SIG-M5 (cell line): ENCODE measurements around the gene POLDIP2.

Experiments
- DNase-seq: peaks from one replicate; lab custom pipeline; 2025; lab: John Stamatoyannopoulos, UW

The POLDIP2 gene

GRCh38 chr17:28317099-28317965 is 40.0 kb downstream of the POLDIP2 start:
- no peak for DNase-seq

GRCh38 chr17:28315846-28316705 is 41.3 kb downstream of the POLDIP2 start:
- DNase-seq: no peak

- DNase-seq: no peak
These were observed 43.5 kb downstream of the POLDIP2 start for GRCh38 chr17:28313841-28314240.

- DNase-seq: no peak
These were observed 50.3 kb downstream of the POLDIP2 start for GRCh38 chr17:28306954-28307401.

GRCh38 chr17:28298449-28298848 is 58.9 kb downstream of the POLDIP2 start:
- no peak for DNase-seq
